NCI-H526 (cell line): Measurements from ENCODE around the gene SOCS3.

Experiments used
- DNase-seq, 2 experiments: peaks; one replicate each; lab custom pipeline; 2025; lab: John Stamatoyannopoulos, UW

Gene SOCS3

DNA sequence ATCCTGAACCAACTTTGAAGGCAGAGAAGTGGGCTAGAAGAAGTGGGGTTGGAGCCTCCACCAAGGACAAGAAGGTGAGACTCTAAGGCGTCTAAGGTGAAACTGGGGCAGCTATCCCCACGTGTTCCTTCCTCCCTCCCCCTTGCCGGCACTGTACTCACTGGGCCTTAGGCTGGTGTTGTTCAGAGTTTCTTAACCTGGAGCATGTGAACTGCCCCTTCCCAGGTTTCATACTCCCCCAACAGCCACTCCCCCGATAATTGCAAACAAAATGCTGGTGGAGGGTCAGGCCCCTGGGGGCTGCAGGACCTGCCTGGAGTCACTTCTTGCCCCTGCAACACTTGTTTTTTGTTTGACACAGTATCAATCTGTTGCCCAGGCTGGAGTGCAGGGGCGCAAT, 7.3 kb upstream of the SOCS3 start:
- no peak for DNase-seq

DNA sequence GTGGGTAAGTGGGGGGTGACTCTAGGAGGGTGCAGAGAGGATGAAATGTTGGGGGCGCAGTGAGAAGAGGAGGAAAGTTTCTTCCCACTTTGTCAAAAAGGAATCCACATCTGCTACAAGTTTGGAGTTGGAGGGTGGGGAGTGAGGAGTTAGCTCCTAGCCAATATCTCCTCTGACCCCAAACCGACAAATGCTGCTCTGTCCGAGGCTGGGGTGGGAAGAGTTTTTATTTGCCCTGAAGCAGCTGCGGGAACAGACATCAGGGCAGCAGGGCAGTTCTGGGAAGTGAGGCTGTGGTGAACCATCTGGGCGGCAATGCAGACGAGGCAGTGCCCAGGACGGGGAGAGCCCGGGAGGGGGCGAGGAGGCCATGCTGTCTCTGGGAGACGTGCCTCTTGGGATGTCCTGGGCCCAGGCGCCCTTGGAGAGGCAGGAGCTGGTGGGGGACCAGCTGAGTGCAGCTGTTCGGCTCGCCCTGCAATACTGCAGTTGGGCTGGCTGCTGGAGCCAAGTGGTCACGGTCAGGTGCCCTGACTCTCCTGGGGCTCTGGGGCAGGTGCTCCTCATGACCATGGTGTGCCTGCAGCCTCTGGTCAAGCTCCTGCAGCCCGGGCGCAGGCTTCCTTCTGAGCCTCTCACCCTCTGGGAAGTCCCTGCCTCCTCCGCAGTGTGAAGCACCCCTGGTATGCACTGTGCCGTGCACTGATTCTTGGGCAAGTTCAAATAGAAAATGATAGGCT, 6.4 kb upstream of the SOCS3 start:
- no peak for DNase-seq

GRCh38 chr17:78365561-78366108, 5.8 kb upstream of the SOCS3 start:
- DNase-seq: no peak

- DNase-seq: no peak
Observed at GRCh38 chr17:78364436-78365281, 4.8 kb upstream of the SOCS3 start.

DNA sequence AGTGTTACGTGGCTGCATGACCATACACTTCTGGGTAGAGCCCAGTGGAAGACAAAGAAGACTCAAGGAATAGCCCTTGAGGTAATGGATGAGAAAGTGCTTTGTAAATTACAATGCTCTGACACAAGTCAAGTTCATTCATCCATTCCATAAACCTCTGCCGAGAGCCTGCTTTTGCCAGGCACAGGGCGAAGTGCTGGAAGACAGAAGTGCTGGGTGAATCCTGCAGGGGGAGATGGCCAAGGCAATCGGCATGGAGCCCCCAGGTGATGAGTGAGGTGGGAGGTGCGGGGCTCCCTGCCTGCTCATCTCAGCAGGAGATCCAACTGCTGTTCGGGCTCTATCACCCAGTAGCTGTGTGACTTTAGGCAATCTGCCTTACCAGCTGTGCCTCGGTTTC, 2.8 kb upstream of the SOCS3 start:
- DNase-seq: no peak

GRCh38 chr17:78362232-78362631, 2.4 kb upstream of the SOCS3 start:
- no peak for DNase-seq

GRCh38 chr17:78361225-78361701, 1.4 kb upstream of the SOCS3 start:
- DNase-seq: no peak

DNA sequence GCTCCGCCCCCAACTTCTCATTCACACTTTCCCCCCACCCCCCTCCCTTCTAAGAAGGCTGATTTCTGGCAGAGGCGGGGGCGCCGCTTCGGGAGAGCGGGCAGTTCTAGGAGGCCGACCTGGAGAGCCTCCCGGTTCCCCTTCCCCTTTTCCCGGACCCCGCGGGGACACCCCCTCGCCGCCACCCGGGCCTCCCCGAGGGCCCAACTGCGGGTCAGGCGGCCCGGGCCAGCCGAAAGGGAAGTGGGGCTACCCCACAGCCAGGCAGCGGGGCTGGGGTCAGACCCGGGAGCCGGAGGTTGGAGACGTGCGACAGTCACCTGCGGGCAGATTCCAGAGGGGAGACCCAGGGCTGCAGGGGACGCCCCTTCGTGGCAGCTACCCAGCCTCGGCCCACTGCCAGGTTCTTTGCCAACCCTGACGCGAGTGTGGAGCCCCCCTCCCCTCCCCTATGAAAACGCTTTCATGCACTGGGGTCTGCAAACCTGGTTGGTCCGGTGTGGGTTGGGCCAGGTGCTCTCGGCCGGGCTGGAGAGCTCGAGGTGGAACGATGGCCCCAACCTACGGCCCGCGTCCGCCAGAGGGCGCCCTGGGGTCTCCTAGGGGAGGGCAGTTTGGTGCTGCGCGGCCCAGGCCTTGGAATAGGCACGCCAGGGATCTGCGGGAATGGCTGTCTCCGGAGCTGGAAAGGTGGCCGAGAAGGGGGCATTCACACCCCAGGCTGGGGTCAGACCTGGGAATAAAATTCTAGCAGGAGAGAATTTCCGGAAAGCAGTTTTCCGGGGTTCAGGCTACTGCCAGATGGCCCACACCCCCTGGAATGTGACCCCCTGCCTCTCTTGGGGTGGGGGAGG, 721 bp upstream of the SOCS3 start:
- DNase-seq: peak; percentile 58 to 91

- peak in 1 of 2 experiments; percentile 60 for DNase-seq
Observed at GRCh38 chr17:78359321-78359996, 418 bp downstream of the SOCS3 start.

GRCh38 chr17:78358538-78359320, 1.1 kb downstream of the SOCS3 start:
- DNase-seq: peak in 1 of 2 experiments; percentile 58

GRCh38 chr17:78357672-78358537, 2.0 kb downstream of the SOCS3 start:
- DNase-seq: no peak

DNA sequence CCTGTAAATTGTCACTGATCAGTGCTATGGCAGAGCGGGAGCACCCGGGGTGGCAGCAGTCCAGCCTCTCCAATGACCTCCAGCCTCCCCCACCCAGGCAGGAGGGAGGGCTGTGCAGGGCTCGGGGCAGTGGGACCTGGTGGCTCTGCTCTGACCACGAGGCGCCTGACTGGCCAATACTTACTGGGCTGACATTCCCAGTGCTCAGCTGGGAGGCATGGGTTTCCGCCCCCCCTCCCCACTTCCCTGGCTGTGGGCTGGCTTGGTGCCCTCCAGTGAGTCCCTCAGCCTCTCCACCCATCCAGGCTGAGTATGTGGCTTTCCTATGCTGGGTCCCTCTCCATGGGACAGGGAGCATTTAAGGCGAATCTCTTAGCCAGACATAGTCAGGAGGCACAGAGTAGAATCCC, 2.7 kb downstream of the SOCS3 start:
- DNase-seq: no peak

DNA sequence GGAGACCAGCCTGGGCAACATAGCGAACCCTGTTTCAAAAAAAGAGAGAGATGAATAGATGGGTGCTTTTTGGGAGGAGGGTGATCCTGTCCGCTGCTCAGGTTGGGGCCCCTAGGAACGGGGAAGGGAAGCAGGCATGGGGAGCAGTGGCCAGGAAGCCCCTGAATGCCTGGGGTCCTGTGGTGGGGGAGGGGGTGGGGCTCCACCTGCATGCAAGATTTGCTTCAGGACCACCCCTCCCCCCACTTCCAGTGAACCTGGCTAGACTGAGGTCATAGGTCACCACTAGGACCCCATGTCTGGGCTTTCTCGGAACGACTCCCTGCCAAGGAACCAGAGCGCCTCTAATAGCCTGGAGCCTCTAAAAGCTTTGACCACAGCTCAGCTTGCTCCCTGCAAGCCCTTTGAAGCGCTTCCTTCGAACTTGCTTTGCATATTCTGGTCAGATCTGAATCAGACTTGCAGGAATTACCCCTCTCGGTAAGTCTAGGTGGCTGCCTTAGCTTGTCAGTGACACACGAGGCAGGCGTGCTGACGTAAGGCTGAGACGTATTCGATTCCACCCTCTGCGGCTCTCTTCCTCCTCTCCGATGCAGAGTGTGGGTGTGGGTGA, 3.7 kb downstream of the SOCS3 start:
- peak; percentile 89 for DNase-seq

DNA sequence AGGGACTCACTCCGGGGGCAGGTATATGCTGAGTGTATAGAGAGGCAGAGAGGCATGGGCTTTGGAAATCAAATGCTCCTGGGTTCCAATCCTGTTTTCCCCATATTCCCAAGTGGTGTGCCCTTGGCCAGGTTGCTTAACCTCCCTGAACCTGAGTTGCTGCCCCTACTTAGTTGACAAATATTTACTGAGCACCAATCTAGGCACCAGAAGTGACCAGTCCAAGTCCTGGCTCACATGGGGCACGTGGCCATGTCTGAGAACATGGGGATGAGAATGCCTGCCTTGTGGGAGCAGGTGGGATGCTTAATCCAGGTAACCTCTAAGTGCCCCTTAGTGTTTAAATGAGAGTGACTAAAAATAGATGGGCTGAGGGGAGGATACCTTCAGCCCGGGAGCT, 4.2 kb downstream of the SOCS3 start:
- no peak for DNase-seq

GRCh38 chr17:78355045-78355641, 4.7 kb downstream of the SOCS3 start:
- no peak for DNase-seq

- DNase-seq: no peak
Observed at GRCh38 chr17:78353834-78354233, 6.0 kb downstream of the SOCS3 start.

DNA sequence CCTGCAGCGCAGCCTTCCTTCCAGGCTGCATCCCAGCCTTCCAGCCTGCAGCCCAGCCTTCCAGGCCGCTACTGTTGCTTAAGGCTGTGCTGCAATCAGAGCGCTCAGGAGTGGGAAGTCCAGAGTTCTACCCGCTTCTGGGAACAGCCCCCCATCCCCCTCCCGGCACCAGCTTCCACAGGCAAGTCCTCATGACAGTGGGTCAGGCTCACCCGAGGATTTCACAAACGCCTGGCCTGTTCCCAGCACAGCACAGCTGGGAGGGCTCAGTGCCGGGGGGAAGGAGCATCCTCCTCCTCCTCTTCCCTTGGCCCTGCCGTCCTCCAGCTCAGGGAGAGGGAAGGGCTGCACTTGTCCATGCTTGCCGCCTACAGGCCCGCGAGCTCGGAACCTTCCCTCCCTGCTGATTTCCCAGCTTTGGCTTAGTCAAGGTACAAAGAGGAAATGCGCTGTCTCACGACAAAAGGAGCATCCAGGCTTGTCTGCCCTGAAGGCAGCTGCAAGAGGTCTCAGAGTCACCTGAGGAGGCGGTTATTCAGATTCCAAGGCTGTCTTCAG, 8.3 kb downstream of the SOCS3 start:
- DNase-seq: no peak

DNA sequence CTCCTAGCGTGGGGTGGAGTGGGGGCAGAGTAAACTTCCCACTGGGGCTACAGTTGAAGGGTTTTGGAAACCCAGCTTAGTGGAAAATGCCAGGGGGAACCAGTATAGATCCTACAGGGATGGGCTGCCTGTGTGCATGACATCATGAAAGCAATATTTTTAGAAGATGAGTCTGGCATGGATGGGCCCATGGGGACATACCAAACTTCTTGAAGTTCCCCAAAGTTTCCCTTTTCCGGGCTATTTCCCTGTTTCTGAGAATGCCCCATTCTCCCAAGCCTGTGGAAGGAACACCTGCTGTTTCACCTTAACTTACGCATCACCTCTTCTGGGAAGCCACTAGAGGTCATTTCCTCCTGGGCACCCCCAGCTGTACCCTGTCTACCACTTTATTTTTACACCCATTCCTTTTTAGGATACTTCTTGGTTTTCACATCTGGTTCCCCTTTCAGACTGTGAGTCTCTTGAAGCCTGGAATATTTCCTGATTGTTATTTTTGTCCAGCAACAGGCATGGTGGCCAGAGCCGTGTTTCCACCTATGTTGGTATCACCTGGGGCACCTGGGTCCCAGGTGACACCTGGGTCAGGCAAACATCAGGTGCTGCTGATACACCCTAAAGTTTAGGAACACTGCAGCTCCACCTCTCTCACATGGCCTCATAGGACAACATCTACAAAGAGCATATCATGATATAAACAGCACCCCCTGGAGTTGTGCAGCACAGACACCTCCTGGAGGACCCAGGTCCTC, 9.8 kb downstream of the SOCS3 start:
- no peak for DNase-seq
